Activated CD8-positive, alpha-beta memory T cell treated with anti-CD3 and anti-CD28 coated beads for 4 hours (primary cell): Measurements from ENCODE around the gene ITGB5.
"Not testable (repeated sequence)": the region's sequence is repeated elsewhere in the genome, so short reads cannot be mapped to it uniquely, and the experiment has no call there.

Experiments
- DNase-seq, 2 donors: peaks; one replicate each; pipeline ENCODE4 v3.0.0-alpha.2; 2020; ENCODE audit warnings: low read depth in 2 of 2

ITGB5 gene

GRCh38 chr3:124788254-124788745 lies 98.9 kb downstream of the ITGB5 start:
- no peak for DNase-seq

- no peak for DNase-seq
These were observed 99.5 kb downstream of the ITGB5 start for GRCh38 chr3:124787476-124788195.

GRCh38 chr3:124786511-124787241 lies 100.5 kb downstream of the ITGB5 start:
- DNase-seq, result no peak

GRCh38 chr3:124785973-124786372 lies 101.2 kb downstream of the ITGB5 start:
- DNase-seq, result no peak

- no peak for DNase-seq
These were observed 102.3 kb downstream of the ITGB5 start for GRCh38 chr3:124784686-124785382.

- no peak for DNase-seq
These were observed 103.5 kb downstream of the ITGB5 start for GRCh38 chr3:124783696-124784095.

- not testable (repeated sequence) for DNase-seq
These were observed 104.8 kb downstream of the ITGB5 start for GRCh38 chr3:124782377-124782712.

GRCh38 chr3:124781476-124782376 lies 105.4 kb downstream of the ITGB5 start:
- no peak for DNase-seq

- DNase-seq, result no peak
These were observed 106.2 kb downstream of the ITGB5 start for GRCh38 chr3:124780761-124781475.

- no peak for DNase-seq
These were observed 106.8 kb downstream of the ITGB5 start for GRCh38 chr3:124780356-124780755.

- DNase-seq, result no peak
These were observed 107.4 kb downstream of the ITGB5 start for GRCh38 chr3:124779751-124780191.

- no peak for DNase-seq
These were observed 108.0 kb downstream of the ITGB5 start for GRCh38 chr3:124779116-124779515.

GRCh38 chr3:124777762-124778470 lies 109.2 kb downstream of the ITGB5 start:
- DNase-seq, result no peak

- no peak for DNase-seq
These were observed 110.3 kb downstream of the ITGB5 start for GRCh38 chr3:124776856-124777255.

GRCh38 chr3:124775877-124776276 lies 111.3 kb downstream of the ITGB5 start:
- no peak for DNase-seq

- no peak for DNase-seq
These were observed 112.2 kb downstream of the ITGB5 start for GRCh38 chr3:124774841-124775402.

GRCh38 chr3:124774327-124774718 lies 112.8 kb downstream of the ITGB5 start:
- no peak for DNase-seq

- DNase-seq, result no peak
These were observed 113.5 kb downstream of the ITGB5 start for GRCh38 chr3:124773351-124774326.
